ENCODE data around the gene NFKB2. TPM values are rescaled to one million over a fixed set of nuclear protein-coding genes. Genes with fewer than 3 reads are reported as not detected.

The NFKB2 gene
- total and polyA plus RNA-seq, 2 of the 4 experiments (the other 2 are of a cell fraction) = 16.1 to 32.3 TPM

DNA sequence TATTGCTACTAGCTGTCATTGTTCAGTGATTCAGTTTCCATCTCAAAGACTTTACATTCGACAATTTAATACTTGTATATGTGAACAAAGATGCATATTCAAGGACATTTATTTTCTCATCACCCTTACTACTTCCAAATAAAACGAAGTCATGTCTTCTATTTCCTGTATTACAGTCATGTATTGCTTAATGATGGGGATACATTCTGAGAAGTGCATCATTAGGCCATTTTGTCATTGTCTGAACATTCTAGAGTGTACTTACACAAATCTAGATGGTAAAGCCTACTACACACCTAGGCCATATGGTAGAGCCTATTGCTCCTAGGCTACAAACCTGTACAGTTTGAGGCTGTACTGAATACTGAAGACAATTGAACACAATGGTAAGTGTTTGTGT is 49.3 kb downstream of the NFKB2 start:
- H3K9ac ChIP-seq (ENCODE audit: low read depth, low read length) = no peak overlapping the region
- TF ChIP-seq RCOR1 (IDR thresholded peaks at IDR 0.05; ENCODE audit: insufficient replicate concordance, low read length) = no peak
- TF ChIP-seq CTCF (conservative IDR thresholded peaks at IDR 0.05; ENCODE audit: low read depth, low read length) = no peak
- no peak for TF ChIP-seq MXI1 (IDR thresholded peaks at IDR 0.05; ENCODE audit: borderline replicate concordance, low read depth, low read length)
- TF ChIP-seq BHLHE40 (IDR thresholded peaks at IDR 0.05; ENCODE audit: low read depth, low read length) = no peak
- TF ChIP-seq, protein P1, sequence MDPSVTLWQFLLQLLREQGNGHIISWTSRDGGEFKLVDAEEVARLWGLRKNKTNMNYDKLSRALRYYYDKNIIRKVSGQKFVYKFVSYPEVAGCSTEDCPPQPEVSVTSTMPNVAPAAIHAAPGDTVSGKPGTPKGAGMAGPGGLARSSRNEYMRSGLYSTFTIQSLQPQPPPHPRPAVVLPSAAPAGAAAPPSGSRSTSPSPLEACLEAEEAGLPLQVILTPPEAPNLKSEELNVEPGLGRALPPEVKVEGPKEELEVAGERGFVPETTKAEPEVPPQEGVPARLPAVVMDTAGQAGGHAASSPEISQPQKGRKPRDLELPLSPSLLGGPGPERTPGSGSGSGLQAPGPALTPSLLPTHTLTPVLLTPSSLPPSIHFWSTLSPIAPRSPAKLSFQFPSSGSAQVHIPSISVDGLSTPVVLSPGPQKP (IDR thresholded peaks at IDR 0.05; ENCODE audit: borderline replicate concordance, low read depth, low read length) = no peak
- TF ChIP-seq NFE2L2 (IDR thresholded peaks at IDR 0.05; ENCODE audit: low read depth, low read length) = no peak
- no peak for TF ChIP-seq RAD21 (IDR thresholded peaks at IDR 0.05; ENCODE audit: low read length)
- no peak for TF ChIP-seq FOS (IDR thresholded peaks at IDR 0.05; ENCODE audit: low read depth, low read length)
- TF ChIP-seq POLR2A (IDR thresholded peaks at IDR 0.05; ENCODE audit: low read depth, low read length) = no peak
- TF ChIP-seq USF2 (IDR thresholded peaks at IDR 0.05; ENCODE audit: low read depth, low read length) = no peak
- TF ChIP-seq MAZ (IDR thresholded peaks at IDR 0.05; ENCODE audit: borderline replicate concordance, low read depth, low read length) = no peak
- no peak for TF ChIP-seq SMC3 (IDR thresholded peaks at IDR 0.05; ENCODE audit: low read depth, low read length)
- TF ChIP-seq CEBPB (IDR thresholded peaks at IDR 0.05; ENCODE audit: low read depth, low read length) = no peak
- no peak for TF ChIP-seq CHD1 (IDR thresholded peaks at IDR 0.05; ENCODE audit: low read depth, low read length)
- no peak for TF ChIP-seq MAFK (IDR thresholded peaks at IDR 0.05; ENCODE audit: low read depth, low read length)
- no peak for TF ChIP-seq RFX5 (IDR thresholded peaks at IDR 0.05; ENCODE audit: low read depth, low read length)
- no peak overlapping the region for H3K56ac ChIP-seq (ENCODE audit: extremely low read depth, insufficient read depth, low read length)
- no peaks in the 10 kb centered on the region for H3K36me3 ChIP-seq (ENCODE audit: control insufficient read depth, insufficient read depth, low read length)
- in situ Hi-C loops (cut with MboI; ENCODE audit: low sequenced_read_pairs) = no loop called here
- H3K79me1 ChIP-seq (ENCODE audit: low read depth in 1 of 2, low read length in 2 of 2) = 0 out of 4 replicates have a peak, but pooled peaks cover under 1% of the 10 kb centered on the region in 2 experiments
- H2AK9ac ChIP-seq (replicated peaks; ENCODE audit: low read depth, low read length, poor library complexity) = no peak overlapping the region
- no CpG with 5 or more reads among the region's 2 CpGs for WGBS, 2 experiments (ENCODE audit: extremely low coverage in 2 of 2, insufficient read length in 1 of 2)
- no peak overlapping the region for H3K14ac ChIP-seq (replicated peaks; ENCODE audit: low read depth, low read length)
- H3K23ac ChIP-seq (ENCODE audit: low read depth, low read length) = no peak overlapping the region
- H2AK5ac ChIP-seq (ENCODE audit: low read depth, low read length) = no peak overlapping the region
- no peak overlapping the region for H4K91ac ChIP-seq (ENCODE audit: insufficient read depth, low read depth, low read length)
- H3K27ac ChIP-seq (ENCODE audit: insufficient read depth, low read length) = no peak overlapping the region
- no TSS peak for BruUV-seq (replicated peaks)
- no peak overlapping the region for H3K4ac ChIP-seq (ENCODE audit: low read depth, low read length)
- no peak overlapping the region for H2BK15ac ChIP-seq (ENCODE audit: low read depth, low read length)
- ChIA-PET CTCF (interaction anchor here (0.6 kb wide), 1 partner anchor 17 kb away, joined by 4 read pairs; no protein-coding TSS in a partner anchor), POLR2A (ENCODE audit: unreplicated experiment) (no interaction called here)
- H4K8ac ChIP-seq (ENCODE audit: low read depth in 2 of 2, low read length in 2 of 2) = no peak overlapping the region
- no peaks in the 10 kb centered on the region for H4K20me1 ChIP-seq (ENCODE audit: insufficient read depth, low read length)
- dilution Hi-C loops (cut with HindIII; ENCODE audit: low sequenced_read_pairs, unreplicated experiment) = no loop called here
- no peak overlapping the region for H2BK120ac ChIP-seq (ENCODE audit: low read depth, low read length)
- no peak overlapping the region for H2BK20ac ChIP-seq (ENCODE audit: low read depth, low read length)
- H3K27me3 ChIP-seq (ENCODE audit: control insufficient read depth, insufficient read depth, low read length) = peaks cover 5% of the 10 kb centered on the region
- H3K4me3 ChIP-seq (ENCODE audit: insufficient read depth, low read depth, low read length) = no peak overlapping the region
- intact Hi-C loops (cut with micrococcal nuclease) = no loop called here
- H2BK5ac ChIP-seq (ENCODE audit: low read depth, low read length, poor library complexity, severe bottlenecking) = no peak overlapping the region
- no peaks in the 10 kb centered on the region for H3K4me1 ChIP-seq (ENCODE audit: control insufficient read depth, insufficient read depth, low read length)
- peaks cover 5% of the 10 kb centered on the region; the same call in 1 of the 2 replicates for H3K9me1 ChIP-seq (ENCODE audit: insufficient read depth, low read length)
- H3K9me3 ChIP-seq (ENCODE audit: control insufficient read depth, insufficient read depth, low read length) = no peaks in the 10 kb centered on the region
- DNase-seq (no peak), ATAC-seq (ENCODE audit: low read depth) (no peak)
- H4K5ac ChIP-seq (ENCODE audit: low read depth, low read length) = no peak overlapping the region
- H2AFZ ChIP-seq (replicated peaks; ENCODE audit: low read length, poor library complexity) = no peak overlapping the region
- no peak overlapping the region for H3K4me2 ChIP-seq (ENCODE audit: low read depth, low read length)
- H3K18ac ChIP-seq (ENCODE audit: low read depth, low read length) = no peak overlapping the region

Measured in IMR-90 (cell line).